Psoas muscle (tissue), 8 donors: Measurements from ENCODE around the gene DMAP1. TPM values are rescaled to one million over a fixed set of nuclear protein-coding genes. Genes with fewer than 3 reads are reported as not detected.

Experiments
- ATAC-seq, 4 donors: fragments of 200-7000 bp; cut with Tn5 transposase; one replicate each; pipeline ENCODE4 v1.9.1; 2020; ENCODE audit warnings: moderate library complexity in 3 of 4, mild to moderate bottlenecking in 2 of 4
- DNase-seq, 2 donors: peaks; one replicate each; pipeline ENCODE4 v3.0.0-alpha.2; 2020
- H3K27ac ChIP-seq: fragments of 200-600 bp; one replicate; pipeline ENCODE4 v1.8.0; 2022
- H3K27me3 ChIP-seq, 3 donors: fragments of 200-600 bp in 1 of 3; one replicate each; pipeline versions ENCODE4 v1.6.1 to v1.8.0; 2013 to 2022; ENCODE audit warnings: low read length in 2 of 3, mild to moderate bottlenecking in 2 of 3, moderate library complexity in 1 of 3; ENCODE audit not compliant: insufficient read depth in 3 of 3
- H3K36me3 ChIP-seq, 2 donors: fragments of 200-600 bp in 1 of 2; one replicate each; pipeline versions ENCODE4 v1.6.1 to v1.8.0; 2013 to 2022; ENCODE audit warnings: low read depth in 1 of 2, mild to moderate bottlenecking in 1 of 2, moderate library complexity in 1 of 2; ENCODE audit not compliant: insufficient read depth in 1 of 2
- H3K4me1 ChIP-seq: fragments of 200-600 bp; one replicate; pipeline ENCODE4 v1.8.0; 2022
- H3K4me3 ChIP-seq: fragments of 200-600 bp; one replicate; pipeline ENCODE4 v1.8.0; 2022; ENCODE audit warnings: mild to moderate bottlenecking
- H3K9me3 ChIP-seq: fragments of 200-600 bp; one replicate; pipeline ENCODE4 v1.8.0; 2022
- WGBS, 3 donors: extraction: QIAGEN DNeasy Blood & Tissue Kit; methylation state at CpG; one replicate each; pipeline versions ENCODE4 v1.1.6 to v1.1.7; 2013; 5-methylcytosine and 5-hydroxymethylcytosine counted together
- intact Hi-C, 2 donors: fragments of 100-400 bp; cut with DNase I; formaldehyde crosslinking; loops; one replicate each; pipeline versions ENCODE4 v1.11.0 to v1.14.2; 2022
- polyA plus RNA-seq, 3 donors: library from polyadenylated mRNA; stranded (reverse); fragments of 200-250 nt; gene quantifications; one replicate each; pipeline ENCODE4 v1.2.3, GENCODE V29; 2013
- total RNA-seq, 4 donors: library from RNA; stranded (reverse); fragmentation: NEBNext Ultra II Directional in 2 of 4; extraction: Animal tissue kit (Norgen Biotek cat#: 25700) in 2 of 4; gene quantifications; one replicate each; pipeline versions ENCODE4 v1.2.1 to v1.2.4, GENCODE V29; 2021 to 2023
- TF ChIP-seq, protein P1 (sequence below): fragments of 200-600 bp; IDR thresholded peaks from one replicate; pipeline ENCODE4 v1.8.0; 2022; ENCODE audit warnings: antibody characterized with exemption
- donor health status: healthy with polysubstance abuse.
- donor health status: DM: no; HTN: no; CAD: no; lungs with moderate emphysema.
- donor health status: Bipolar disorder and iron deficiency.
- donor health status: healthy.
- donor health status: DM: yes; HTN: yes; CAD: no.
- donor health status: DM: no; HTN: no; CAD: no.
- donor health status: DM: no; HTN: no; CAD: no.
- donor health status: DM: yes; HTN: yes; CAD: no.

DMAP1 gene
- total and polyA plus RNA-seq, 7 donors: 18.3 to 30.5 (median 22.2) TPM

DNA sequence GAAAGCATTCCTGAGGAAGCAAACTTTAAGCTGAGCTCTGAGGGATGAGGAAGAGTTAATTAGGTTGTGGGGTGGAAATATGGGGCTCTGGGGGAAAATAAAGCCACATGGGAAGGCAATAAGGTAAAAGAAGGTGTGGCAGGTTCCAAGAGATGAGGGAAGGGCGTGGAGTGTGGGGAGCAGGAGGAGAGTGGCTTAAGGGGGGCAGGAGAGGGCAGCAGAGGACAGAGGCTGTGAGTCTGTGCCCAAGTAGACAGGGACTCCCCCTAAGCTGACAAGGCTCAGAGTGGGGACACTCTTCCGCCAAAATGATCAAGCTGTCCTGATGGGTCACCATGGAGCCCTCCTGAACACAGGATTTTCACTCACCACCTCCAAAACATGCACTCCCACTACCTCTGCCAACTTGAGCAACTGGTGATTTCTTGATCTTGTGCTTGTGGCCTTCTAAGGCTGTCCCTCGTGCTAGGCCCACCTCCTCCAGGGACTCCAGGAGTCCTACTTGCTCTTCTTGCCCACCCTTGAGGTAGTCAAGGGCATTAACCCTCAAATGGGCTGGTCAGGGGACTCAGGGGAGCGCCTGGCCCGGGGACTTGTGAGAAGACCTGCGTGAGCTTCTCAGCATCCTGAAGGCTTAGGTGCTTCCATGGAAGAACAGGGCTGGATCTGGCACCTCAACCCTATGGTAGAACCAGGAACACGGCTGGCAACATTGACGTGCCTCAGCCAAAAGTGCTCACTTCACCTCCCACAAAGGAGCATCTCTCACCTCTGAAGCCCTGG, 23.4 kb downstream of the DMAP1 start:
- WGBS, 3 donors: 87 to 93% (median 93%) methylated on average over 8 of the region's 8 CpGs
- H3K4me3 ChIP-seq: no peak overlapping the region
- H3K27ac ChIP-seq: no peak overlapping the region
- TF ChIP-seq, protein P1, sequence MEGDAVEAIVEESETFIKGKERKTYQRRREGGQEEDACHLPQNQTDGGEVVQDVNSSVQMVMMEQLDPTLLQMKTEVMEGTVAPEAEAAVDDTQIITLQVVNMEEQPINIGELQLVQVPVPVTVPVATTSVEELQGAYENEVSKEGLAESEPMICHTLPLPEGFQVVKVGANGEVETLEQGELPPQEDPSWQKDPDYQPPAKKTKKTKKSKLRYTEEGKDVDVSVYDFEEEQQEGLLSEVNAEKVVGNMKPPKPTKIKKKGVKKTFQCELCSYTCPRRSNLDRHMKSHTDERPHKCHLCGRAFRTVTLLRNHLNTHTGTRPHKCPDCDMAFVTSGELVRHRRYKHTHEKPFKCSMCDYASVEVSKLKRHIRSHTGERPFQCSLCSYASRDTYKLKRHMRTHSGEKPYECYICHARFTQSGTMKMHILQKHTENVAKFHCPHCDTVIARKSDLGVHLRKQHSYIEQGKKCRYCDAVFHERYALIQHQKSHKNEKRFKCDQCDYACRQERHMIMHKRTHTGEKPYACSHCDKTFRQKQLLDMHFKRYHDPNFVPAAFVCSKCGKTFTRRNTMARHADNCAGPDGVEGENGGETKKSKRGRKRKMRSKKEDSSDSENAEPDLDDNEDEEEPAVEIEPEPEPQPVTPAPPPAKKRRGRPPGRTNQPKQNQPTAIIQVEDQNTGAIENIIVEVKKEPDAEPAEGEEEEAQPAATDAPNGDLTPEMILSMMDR: no peak
- intact Hi-C loops: no loop called here
- H3K36me3 ChIP-seq: peaks cover 0 to 10% of the 10 kb centered on the region in 2 donors
- no peak for ATAC-seq
- no peaks in the 10 kb centered on the region for H3K27me3 ChIP-seq
- H3K4me1 ChIP-seq: peaks cover 16% of the 10 kb centered on the region
- no peaks in the 10 kb centered on the region for H3K9me3 ChIP-seq
- DNase-seq: no peak

DNA sequence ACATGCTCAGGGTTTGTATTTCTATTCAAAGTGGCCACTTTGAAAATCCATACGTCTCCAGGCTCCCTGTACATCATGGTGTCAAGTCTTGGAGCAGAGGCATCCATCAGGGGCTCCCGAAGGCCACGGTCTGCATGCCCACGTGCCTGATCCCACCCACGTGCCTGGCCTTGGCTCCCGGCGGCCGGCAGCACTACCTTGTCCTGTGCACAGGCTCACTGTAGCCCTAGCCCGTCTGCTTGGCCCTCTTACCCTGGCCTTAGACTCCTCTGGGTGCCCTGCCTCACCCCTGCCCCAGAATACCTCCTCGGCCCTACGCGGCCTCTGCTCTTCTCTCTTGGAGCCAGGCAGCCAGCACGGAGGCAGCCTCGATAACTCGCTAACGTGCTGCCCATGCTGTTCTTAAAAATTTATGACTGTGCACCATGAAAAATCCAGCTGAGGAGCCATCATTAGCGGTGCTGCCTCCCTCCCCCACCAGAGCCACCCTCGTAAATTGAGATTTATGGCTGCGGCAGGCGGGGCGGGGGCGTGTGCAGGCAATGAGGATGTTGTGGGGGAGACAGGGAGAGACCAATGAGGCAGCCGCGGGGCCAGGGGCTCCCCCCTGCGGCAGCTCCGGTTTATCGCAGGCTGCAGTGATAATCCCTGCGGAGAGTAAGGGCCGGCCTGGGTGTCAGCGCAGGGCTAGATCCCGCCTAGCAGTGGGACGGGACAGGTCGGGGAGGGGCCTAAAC, 24.6 kb downstream of the DMAP1 start:
- no peak overlapping the region for H3K27ac ChIP-seq
- H3K4me3 ChIP-seq: no peak overlapping the region
- 65 to 71% (median 66%) methylated on average over 31 to 33 of the region's 33 CpGs for WGBS, 3 donors
- DNase-seq (no peak), ATAC-seq (peak in 2 of 4 donors; percentile 27 to 35)
- no peaks in the 10 kb centered on the region for H3K9me3 ChIP-seq
- no peaks in the 10 kb centered on the region for H3K27me3 ChIP-seq
- TF ChIP-seq, protein P1: peak; percentile 10
- H3K4me1 ChIP-seq: peaks cover 16% of the 10 kb centered on the region
- intact Hi-C loops: no loop called here
- no peaks in the 10 kb centered on the region for H3K36me3 ChIP-seq

DNA sequence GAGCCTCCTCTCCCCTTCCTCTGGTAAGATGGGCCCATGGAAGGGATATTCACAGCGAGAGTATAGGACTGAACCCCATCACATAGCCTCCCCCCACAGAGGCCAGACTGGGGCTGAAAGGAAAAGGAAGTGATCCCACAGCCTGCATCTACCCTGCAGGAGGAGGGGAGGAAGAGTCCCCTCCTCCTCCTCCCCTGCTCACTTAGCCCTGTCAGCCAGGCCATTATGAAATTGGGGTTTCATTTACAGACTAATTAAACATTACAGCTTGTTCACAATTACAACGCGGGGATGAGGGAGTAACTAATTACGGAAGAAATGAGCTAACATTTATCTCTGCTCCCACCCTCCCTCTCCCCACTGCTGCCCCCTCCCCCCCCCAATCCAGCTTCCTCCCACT, 25.4 kb downstream of the DMAP1 start:
- H3K36me3 ChIP-seq: peaks cover 0 to 3% of the 10 kb centered on the region in 2 donors
- WGBS, 3 donors: 70 to 88% (median 79%) methylated on average over 3 to 4 of the region's 4 CpGs
- no peaks in the 10 kb centered on the region for H3K9me3 ChIP-seq
- no peak for DNase-seq
- ATAC-seq: no peak
- no peaks in the 10 kb centered on the region for H3K27me3 ChIP-seq
- H3K4me1 ChIP-seq: peaks cover 16% of the 10 kb centered on the region
- intact Hi-C loops: no loop called here
- no peak overlapping the region for H3K27ac ChIP-seq
- TF ChIP-seq, protein P1: no peak
- H3K4me3 ChIP-seq: no peak overlapping the region

DNA sequence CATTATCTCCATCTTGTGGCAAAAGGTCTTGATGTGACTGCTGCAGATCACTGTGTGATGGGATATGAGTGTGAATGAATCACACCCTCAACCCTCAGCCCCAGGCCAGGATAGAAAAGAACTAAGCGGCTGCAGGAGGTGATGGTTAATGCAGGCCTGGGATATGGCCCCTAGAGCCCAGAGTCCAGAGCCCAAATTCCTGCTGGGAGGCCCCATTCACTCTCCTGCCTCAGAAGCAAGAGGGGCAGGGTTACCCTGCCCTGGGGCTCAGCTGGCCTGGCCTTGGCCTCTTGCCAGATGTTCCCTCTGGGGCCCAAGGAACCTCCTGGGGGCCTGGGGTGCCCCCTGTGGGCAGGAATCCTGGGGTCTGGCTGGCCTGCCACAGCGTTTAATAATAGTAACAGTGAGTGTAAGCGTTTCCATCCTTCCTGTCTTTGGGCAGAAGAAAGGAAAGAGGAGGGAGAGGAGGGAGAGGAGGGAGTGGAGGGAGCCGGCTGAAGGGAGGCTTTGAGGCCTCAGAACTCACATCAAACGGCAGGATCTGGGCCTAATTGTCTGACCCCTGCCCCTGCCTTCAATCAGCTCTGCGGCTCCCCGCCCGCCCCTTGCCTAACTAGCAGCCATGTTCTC, 26.2 kb downstream of the DMAP1 start:
- peaks cover 16% of the 10 kb centered on the region for H3K4me1 ChIP-seq
- ATAC-seq (peak in 3 of 4 donors; percentile 15 to 32 (median 19)), DNase-seq (no peak)
- no peaks in the 10 kb centered on the region for H3K27me3 ChIP-seq
- intact Hi-C loops: no loop called here
- TF ChIP-seq, protein P1: no peak
- peaks cover 0 to 8% of the 10 kb centered on the region in 2 donors for H3K36me3 ChIP-seq
- no peaks in the 10 kb centered on the region for H3K9me3 ChIP-seq
- 45 to 59% (median 55%) methylated on average over 6 to 8 of the region's 8 CpGs for WGBS, 3 donors
- peak overlapping the region; percentile 46 for H3K27ac ChIP-seq
- no peak overlapping the region for H3K4me3 ChIP-seq
